GM12874 (cell line): ENCODE data around the gene STAMBPL1.

Experiments
- TF ChIP-seq, protein P1 (sequence below): IDR thresholded peaks from 2 replicates; pipeline ENCODE4 v1.5.1; 2011; ENCODE audit warnings: low read depth, mild to moderate bottlenecking, control low read depth, low read length, moderate library complexity; ENCODE audit not compliant: insufficient read depth

Gene STAMBPL1

DNA sequence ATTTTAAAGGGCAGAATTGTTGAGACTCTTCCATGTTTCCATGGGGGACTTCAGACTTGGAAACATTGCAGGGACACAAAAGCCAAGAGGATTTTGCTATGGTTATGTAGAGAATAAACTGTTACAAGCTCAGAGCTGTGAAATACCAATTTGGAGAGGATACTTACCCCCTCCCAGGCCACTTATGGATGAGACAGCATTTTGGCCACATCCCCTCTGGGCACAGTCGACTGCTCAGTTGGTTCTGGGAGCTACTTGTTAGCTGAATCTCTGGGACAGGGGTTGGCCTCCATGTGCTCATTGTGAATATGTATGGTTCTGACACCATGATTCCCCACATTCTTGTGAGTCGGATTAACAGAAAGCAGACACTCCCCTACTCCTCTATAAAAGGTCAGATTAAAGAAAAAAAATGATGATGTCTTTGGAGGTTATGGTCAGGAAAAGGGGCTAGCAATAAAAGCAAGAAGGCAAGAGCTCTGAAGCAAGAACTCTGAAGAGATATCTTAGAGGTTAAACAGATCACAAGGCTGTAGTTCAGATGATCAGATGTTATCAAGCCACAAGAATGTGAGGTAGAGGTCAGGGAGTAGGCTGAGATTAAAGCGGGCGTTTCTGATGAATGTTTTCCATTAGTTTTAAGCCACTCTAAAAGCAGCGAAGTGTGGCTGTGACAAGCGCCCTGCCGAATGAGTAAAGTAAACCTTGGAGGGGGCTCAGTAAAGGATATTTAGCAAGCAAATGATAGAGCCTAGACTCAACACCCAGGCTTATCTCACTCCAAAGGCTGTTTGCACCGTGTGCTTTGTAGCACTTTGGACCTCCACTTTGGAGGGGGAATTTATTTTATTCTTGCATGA is 17.2 kb downstream of the STAMBPL1 start:
- TF ChIP-seq, protein P1, sequence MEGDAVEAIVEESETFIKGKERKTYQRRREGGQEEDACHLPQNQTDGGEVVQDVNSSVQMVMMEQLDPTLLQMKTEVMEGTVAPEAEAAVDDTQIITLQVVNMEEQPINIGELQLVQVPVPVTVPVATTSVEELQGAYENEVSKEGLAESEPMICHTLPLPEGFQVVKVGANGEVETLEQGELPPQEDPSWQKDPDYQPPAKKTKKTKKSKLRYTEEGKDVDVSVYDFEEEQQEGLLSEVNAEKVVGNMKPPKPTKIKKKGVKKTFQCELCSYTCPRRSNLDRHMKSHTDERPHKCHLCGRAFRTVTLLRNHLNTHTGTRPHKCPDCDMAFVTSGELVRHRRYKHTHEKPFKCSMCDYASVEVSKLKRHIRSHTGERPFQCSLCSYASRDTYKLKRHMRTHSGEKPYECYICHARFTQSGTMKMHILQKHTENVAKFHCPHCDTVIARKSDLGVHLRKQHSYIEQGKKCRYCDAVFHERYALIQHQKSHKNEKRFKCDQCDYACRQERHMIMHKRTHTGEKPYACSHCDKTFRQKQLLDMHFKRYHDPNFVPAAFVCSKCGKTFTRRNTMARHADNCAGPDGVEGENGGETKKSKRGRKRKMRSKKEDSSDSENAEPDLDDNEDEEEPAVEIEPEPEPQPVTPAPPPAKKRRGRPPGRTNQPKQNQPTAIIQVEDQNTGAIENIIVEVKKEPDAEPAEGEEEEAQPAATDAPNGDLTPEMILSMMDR, result no peak

GRCh38 chr10:88898727-88899126 is 18.7 kb downstream of the STAMBPL1 start:
- TF ChIP-seq, protein P1, result no peak

DNA sequence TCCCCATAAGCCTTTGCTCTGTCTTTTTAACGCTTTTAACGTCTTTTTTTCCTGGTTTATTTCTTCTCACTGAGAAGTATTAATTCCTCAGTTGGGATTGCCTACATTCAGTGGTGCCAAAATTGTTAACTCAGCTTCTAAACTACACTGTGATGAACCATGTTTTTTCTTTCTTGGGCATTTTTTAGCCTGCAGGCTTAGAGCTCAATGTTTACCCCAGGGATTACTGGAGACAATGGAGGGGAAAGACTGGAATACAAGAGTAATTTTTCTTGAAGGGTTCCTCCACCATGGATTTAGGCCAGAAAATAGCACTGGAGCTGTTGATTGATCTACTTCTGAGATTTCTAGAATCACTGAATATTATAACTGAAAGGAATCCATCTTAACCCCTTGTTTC is 19.8 kb downstream of the STAMBPL1 start:
- TF ChIP-seq, protein P1, result no peak

GRCh38 chr10:88901206-88901983 is 21.4 kb downstream of the STAMBPL1 start:
- TF ChIP-seq, protein P1, result no peak

- TF ChIP-seq, protein P1, result no peak
Measured at GRCh38 chr10:88901984-88902789, 22.1 kb downstream of the STAMBPL1 start.

GRCh38 chr10:88903715-88904114 is 23.7 kb downstream of the STAMBPL1 start:
- TF ChIP-seq, protein P1, result no peak

DNA sequence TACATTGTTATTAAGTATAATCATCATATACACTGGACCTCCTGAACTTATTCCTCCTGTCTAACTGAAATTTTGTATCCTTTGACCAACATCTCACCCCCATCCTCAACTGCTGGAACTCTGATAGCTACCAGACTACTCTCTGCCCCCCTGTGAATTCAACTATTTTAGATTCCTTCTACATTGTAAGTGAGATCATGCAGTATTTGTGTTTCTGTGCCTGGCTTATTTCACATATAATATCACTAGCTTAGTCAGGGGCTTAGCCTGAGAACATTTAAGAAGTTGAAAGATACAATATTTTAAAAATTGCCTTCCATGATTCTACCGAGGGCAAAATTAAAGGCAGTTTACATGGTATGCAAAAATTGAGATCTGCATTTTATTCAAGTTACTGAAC is 26.9 kb downstream of the STAMBPL1 start:
- TF ChIP-seq, protein P1, result no peak
